HTR-8/SVneo (cell line): Measurements from ENCODE around the gene RABGAP1.

Experiments
- DNase-seq: peaks from one replicate; pipeline ENCODE4 v3.0.0; 2011; ENCODE audit warnings: low spot score, mixed read lengths; ENCODE audit not compliant: insufficient read length
- FAIRE-seq: peaks from 2 replicates; lab custom pipeline; 2011; peaks lifted over from hg19 to GRCh38; lab: Jason Lieb, UNC

RABGAP1 gene

DNA sequence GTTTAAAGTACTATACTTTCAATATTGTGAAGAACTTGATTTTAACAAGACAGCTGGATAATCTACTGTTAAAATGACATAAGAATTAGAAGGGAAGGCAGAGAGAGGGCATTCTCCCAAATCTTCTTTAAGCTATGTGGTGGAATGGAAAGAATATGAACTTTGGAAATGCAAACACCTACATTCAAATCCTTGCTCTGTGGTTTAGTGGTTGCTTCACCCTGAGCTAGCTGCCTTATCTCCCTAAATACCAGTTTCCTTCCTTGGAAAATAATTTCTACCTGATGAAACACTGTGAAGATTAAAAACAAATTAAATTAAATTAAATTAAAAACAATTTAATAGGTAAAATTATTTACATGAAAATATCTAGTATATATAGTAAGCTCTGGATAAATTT is 191.2 kb downstream of the RABGAP1 start:
- FAIRE-seq, result no peak
- DNase-seq, result no peak

DNA sequence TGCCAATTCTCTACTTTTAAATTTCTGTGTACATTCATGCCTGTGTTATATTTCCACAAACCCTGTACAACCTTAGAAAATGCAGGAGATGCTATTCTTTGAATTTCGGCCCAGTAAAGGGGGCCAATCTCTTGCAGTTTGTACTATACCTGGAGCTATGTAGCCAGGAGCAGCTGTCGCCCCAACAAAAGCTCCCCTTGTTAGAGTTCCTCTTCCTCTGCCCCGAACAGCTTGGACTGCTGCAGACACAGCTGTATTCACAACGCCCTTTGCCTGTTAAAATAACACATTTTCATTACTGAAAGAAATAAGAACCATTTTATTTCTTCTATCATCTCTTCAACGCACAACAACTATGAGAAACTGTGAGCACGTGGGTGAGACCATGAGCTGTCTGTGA is 191.9 kb downstream of the RABGAP1 start:
- DNase-seq, result no peak
- no peak for FAIRE-seq

DNA sequence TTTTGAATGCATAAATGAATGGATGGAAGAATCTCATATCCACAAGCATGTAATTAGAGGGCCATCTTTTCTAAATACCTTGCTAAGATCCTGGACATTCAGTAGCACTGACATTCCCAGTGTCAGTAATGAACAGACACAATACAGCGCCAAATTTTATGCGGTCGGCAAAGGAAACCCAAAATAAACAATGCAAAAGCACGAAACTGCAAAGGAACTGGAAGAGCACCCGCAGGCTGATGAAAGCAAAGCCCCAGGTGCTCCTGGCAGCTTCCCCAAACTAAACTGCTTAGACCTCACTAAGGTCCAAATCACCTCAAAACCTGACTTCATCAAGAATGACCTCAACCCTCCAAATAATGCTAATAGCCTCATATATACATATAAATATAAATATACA is 194.6 kb downstream of the RABGAP1 start:
- DNase-seq (no peak), FAIRE-seq (no peak)

DNA sequence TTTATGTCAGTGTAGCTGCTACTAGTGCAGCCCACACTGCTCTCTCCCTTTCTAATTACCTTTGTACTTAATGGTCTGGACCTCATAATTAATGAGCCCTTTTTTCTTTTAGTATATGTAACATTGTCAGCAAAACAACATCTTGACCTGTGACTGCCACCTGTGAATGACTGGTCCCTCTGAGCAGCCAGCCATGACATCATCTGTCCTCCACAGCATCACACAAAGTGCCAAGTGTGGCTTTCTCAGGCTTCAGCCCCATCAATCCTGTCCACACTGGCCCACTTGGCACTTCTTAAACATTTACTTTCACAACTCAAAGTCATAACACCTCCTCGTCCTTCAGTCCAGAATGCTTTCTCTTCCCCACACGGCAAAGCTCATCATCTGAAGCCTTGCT is 197.3 kb downstream of the RABGAP1 start:
- FAIRE-seq (no peak), DNase-seq (no peak)

DNA sequence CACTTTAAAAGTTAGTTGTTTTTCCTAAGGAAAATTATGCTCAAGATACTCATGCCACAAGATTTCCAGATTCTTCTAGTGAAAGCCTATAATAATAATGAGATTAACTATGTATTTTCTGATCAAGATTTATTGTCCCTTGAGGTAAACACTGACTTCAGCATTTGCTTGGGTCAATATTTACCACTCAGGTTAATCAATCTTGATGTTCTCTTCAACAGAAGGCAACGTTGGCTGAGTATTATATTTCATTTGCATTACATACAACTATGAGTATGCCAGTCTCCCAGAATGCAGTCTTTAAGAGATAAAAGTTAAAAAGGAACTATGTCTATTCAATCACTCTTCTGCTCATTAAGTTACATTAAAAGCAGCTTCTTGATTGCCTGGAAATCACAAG is 208.2 kb downstream of the RABGAP1 start:
- FAIRE-seq (no peak), DNase-seq (no peak)

DNA sequence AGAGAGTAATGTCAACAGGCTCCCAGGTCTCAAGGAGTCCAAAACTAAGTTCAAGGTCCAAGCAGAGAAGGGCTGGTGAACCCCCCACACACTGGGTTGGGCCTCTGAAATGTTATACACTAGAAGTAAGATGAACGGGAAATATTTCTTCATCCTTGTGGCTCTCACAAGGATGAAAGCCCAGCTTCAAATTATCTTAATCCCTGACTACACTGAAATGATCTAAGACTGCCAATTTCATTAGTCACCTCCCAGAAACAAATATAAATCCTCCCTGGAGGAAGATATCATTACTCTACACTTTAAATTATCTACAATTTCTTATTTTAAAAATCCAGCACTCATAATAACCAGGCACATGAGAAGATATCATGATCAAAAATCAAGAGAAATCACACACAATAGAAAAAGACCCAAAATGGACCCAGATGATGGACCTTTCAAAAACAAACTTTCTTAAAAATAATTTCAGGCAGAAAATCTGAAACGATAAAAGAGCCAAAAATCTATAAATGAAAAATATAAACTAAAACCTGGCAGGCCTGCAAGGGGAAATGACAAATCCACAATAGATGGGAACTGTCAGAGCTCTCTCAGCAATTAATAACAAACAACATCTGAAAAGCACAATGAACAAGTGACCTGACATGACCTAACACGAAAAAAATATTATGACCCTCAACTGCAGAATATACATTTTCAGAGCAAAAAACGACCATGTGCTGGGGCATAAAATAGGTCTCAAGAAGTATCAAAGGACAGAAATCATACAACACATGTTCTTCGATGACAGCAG is 210.1 kb downstream of the RABGAP1 start:
- FAIRE-seq (no peak), DNase-seq (no peak)
